Breast epithelium (tissue), 3 donors: ENCODE results near the gene MAPKAPK2.

Experiments used
- POLR2A ChIP-seq: fragments of 450-650 bp; IDR thresholded peaks from one replicate; pipeline ENCODE4 v1.6.1; 2016; ENCODE audit warnings: antibody characterized with exemption, mild to moderate bottlenecking, moderate library complexity
- POLR2AphosphoS5 ChIP-seq, 3 donors: sonication (generic); formaldehyde crosslinking; IDR thresholded peaks; one replicate each; pipeline ENCODE4 v1.6.1; 2017; ENCODE audit warnings: antibody characterized with exemption in 3 of 3
- TF ChIP-seq, protein P1 (sequence below), 3 donors: fragments of 450-650 bp; IDR thresholded peaks; one replicate each; pipeline ENCODE4 v1.5.1; 2016 to 2017; ENCODE audit warnings: antibody characterized with exemption in 3 of 3, mild to moderate bottlenecking in 3 of 3, moderate library complexity in 3 of 3

DNA sequence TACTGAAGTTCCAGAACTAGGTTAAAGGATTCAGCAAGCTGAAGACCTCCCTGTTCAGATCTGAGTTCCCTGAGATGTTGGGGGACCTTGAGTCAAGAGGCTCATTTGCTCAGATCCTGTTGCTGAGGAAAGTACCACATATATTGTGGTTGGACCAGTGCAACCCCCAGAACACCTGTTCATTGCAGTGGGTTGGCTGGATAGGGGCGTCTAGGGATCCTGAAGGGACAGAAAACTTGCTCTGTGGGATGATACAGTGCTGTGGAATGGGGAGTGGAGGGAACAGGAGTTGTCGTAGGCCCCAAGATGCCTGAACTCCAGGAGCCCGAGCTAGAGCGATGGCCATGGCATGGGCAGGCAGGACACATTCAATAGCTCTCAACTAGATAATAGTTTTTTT, 24.6 kb upstream of the MAPKAPK2 start:
- TF ChIP-seq, protein P1, sequence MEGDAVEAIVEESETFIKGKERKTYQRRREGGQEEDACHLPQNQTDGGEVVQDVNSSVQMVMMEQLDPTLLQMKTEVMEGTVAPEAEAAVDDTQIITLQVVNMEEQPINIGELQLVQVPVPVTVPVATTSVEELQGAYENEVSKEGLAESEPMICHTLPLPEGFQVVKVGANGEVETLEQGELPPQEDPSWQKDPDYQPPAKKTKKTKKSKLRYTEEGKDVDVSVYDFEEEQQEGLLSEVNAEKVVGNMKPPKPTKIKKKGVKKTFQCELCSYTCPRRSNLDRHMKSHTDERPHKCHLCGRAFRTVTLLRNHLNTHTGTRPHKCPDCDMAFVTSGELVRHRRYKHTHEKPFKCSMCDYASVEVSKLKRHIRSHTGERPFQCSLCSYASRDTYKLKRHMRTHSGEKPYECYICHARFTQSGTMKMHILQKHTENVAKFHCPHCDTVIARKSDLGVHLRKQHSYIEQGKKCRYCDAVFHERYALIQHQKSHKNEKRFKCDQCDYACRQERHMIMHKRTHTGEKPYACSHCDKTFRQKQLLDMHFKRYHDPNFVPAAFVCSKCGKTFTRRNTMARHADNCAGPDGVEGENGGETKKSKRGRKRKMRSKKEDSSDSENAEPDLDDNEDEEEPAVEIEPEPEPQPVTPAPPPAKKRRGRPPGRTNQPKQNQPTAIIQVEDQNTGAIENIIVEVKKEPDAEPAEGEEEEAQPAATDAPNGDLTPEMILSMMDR (IDR thresholded peaks at IDR 0.05), result no peak
- TF ChIP-seq POLR2A (no peak), POLR2AphosphoS5 (IDR thresholded peaks at IDR 0.05) (no peak)
